ENCODE results near the gene BCAS3. TPM values are rescaled to one million over a fixed set of nuclear protein-coding genes. Genes with fewer than 3 reads are reported as not detected.

The BCAS3 gene
- total and polyA plus RNA-seq, 5 experiments from 2014 or later: 25.7 to 41.4 (median 32.8) TPM

GRCh38 chr17:61371606-61372005 lies 694.0 kb downstream of the BCAS3 start:
- POLR2A ChIA-PET: no interaction called here
- ATAC-seq (no peak), DNase-seq (no peak)
- Mint-ChIP-seq H3K27ac (no peak overlapping the region), H3K4me1 (peaks cover 0 to 4% (median 0%) of the 10 kb centered on the region in 4 donors), H3K27me3 (no peaks in the 10 kb centered on the region), H3K9me3 (no peaks in the 10 kb centered on the region), H3K4me3 (no peak overlapping the region), H3K36me3 (peaks cover 0 to 15% (median 3%) of the 10 kb centered on the region in 3 donors)

- H3K4me1 Mint-ChIP-seq: peaks cover 0 to 4% (median 0%) of the 10 kb centered on the region in 4 donors
- DNase-seq (no peak), ATAC-seq (no peak)
- H3K9me3 Mint-ChIP-seq: no peaks in the 10 kb centered on the region
- POLR2A ChIA-PET: no interaction called here
- H3K27me3 Mint-ChIP-seq: no peaks in the 10 kb centered on the region
- peaks cover 0 to 15% (median 3%) of the 10 kb centered on the region in 3 donors for H3K36me3 Mint-ChIP-seq
- H3K4me3 Mint-ChIP-seq: no peak overlapping the region
- no peak overlapping the region for H3K27ac Mint-ChIP-seq
Observed at GRCh38 chr17:61372436-61372835, 694.8 kb downstream of the BCAS3 start.

GRCh38 chr17:61376931-61377838 lies 699.5 kb downstream of the BCAS3 start:
- H3K27me3 Mint-ChIP-seq: no peaks in the 10 kb centered on the region
- no peak for DNase-seq
- H3K4me3 Mint-ChIP-seq: no peak overlapping the region
- H3K9me3 Mint-ChIP-seq: no peaks in the 10 kb centered on the region
- no peak for ATAC-seq
- POLR2A ChIA-PET: no interaction called here
- H3K36me3 Mint-ChIP-seq: peaks cover 0 to 4% (median 3%) of the 10 kb centered on the region in 3 donors
- peak overlapping the region in 2 of 10 donors; percentile 40 to 43 for H3K27ac Mint-ChIP-seq
- peaks cover 0 to 3% (median 0%) of the 10 kb centered on the region in 4 donors for H3K4me1 Mint-ChIP-seq

- POLR2A ChIA-PET: no interaction called here
- DNase-seq (no peak), ATAC-seq (no peak)
- Mint-ChIP-seq H3K36me3 (peaks cover 0 to 5% (median 4%) of the 10 kb centered on the region in 3 donors), H3K27ac (no peak overlapping the region), H3K4me1 (peaks cover 0 to 1% (median 0%) of the 10 kb centered on the region in 4 donors), H3K27me3 (no peaks in the 10 kb centered on the region), H3K4me3 (no peak overlapping the region), H3K9me3 (no peaks in the 10 kb centered on the region)
Observed at GRCh38 chr17:61378658-61379456, 701.2 kb downstream of the BCAS3 start.

DNA sequence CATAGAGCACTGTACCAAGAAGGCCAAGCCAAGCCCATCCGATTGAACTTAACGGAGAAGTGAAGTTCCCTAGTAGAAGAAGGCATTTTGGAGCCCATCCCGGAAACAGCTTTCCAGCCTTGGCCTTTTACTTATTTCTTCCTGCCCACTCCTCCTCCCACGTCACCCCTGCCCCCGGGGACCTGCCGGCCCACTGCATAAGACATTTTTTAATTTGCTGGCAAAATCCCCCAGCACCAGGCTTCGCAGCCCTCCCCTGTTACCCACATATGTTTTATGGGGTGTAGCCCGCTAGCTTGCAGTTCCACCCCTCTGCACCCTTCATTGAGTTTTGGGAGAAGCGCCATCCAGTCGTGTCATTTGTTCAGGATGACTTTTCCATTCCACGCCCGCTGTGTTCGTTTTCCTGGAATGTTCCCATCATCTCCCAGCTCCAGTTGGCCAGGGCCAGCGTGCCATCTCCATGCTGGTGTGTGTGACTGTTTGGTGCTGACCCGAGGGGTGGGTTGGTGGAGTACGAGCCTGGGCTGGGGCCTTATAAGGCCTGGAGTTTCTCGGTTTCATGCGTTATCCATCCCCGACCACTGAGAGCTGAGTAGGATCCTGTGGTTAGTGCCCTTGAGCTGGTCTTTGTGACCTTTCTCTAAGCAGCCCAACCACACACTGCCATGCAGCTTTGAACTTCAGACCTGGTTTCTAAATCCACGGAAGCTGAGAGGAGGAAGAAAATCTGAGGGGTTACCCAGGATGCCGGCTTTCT lies 702.0 kb downstream of the BCAS3 start:
- H3K4me3 Mint-ChIP-seq: no peak overlapping the region
- ATAC-seq (no peak), DNase-seq (no peak)
- H3K4me1 Mint-ChIP-seq: no peaks in the 10 kb centered on the region
- POLR2A ChIA-PET: no interaction called here
- no peaks in the 10 kb centered on the region for H3K27me3 Mint-ChIP-seq
- H3K9me3 Mint-ChIP-seq: no peaks in the 10 kb centered on the region
- peaks cover 0 to 5% (median 4%) of the 10 kb centered on the region in 3 donors for H3K36me3 Mint-ChIP-seq
- no peak overlapping the region for H3K27ac Mint-ChIP-seq

GRCh38 chr17:61380217-61380835 lies 702.7 kb downstream of the BCAS3 start:
- ATAC-seq (no peak), DNase-seq (no peak)
- Mint-ChIP-seq H3K9me3 (no peaks in the 10 kb centered on the region), H3K4me1 (peaks cover 0 to 1% (median 0%) of the 10 kb centered on the region in 4 donors), H3K27ac (no peak overlapping the region), H3K27me3 (no peaks in the 10 kb centered on the region), H3K36me3 (peaks cover 0 to 6% (median 5%) of the 10 kb centered on the region in 3 donors), H3K4me3 (no peak overlapping the region)
- POLR2A ChIA-PET: no interaction called here

DNA sequence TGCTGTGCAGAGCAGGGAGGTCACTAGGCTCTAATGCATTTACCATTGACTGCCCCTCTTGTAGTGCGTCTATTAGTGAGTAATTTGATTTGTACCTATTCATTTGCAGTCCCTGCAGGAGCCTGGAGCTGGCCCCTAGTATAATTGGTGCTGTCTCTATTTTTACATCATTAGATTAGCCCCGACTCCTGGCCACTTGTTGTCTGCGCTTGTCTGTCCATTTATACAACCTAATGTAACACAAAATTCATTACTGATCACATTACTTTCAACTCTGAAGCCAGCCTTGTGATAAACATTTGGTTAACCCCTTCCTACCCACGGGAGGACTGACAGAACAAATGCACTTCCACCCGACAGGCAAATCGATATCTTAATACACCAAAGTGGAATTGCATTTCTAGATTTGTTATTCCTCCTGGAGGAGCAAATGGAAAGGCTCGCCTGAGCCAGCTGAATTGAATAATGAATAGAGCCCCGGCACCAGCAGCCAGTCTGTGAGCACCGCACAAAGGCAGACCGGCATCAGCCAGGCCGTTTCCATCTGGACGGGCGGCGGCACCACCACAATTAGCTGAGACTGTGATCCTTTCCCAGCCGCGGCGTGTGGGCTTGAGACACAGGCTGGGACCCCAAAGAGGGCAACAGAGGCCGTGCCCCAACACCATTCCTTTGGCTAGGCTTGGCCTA lies 703.3 kb downstream of the BCAS3 start:
- no peak overlapping the region for H3K4me3 Mint-ChIP-seq
- H3K27ac Mint-ChIP-seq: no peak overlapping the region
- POLR2A ChIA-PET: no interaction called here
- peaks cover 0 to 6% (median 5%) of the 10 kb centered on the region in 3 donors for H3K36me3 Mint-ChIP-seq
- DNase-seq: no peak
- H3K4me1 Mint-ChIP-seq: peaks cover 0 to 1% (median 0%) of the 10 kb centered on the region in 4 donors
- ATAC-seq: no peak
- no peaks in the 10 kb centered on the region for H3K27me3 Mint-ChIP-seq
- no peaks in the 10 kb centered on the region for H3K9me3 Mint-ChIP-seq

DNA sequence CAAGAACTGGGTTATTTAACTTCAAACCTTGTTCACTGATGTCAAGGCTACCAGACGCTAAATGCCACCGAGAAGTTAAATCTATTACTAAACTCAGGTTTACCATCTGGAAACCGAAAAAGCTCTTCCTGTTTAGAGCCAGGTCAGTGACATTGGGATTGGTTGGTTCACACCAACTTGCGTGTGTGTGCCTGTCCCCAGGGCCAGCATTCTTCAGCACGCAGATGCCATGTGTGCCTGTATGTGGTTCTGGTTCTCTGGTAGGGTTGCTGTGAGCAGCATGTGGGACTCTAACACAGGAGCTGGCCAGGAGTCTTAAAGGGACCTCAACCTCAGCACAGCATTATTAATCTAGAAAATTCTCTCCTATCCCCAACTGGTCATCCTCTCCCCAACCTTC lies 703.9 kb downstream of the BCAS3 start:
- ATAC-seq (no peak), DNase-seq (no peak)
- Mint-ChIP-seq H3K9me3 (no peaks in the 10 kb centered on the region), H3K36me3 (peaks cover 0 to 5% (median 5%) of the 10 kb centered on the region in 3 donors), H3K4me1 (peaks cover 0 to 1% (median 0%) of the 10 kb centered on the region in 4 donors), H3K27me3 (no peaks in the 10 kb centered on the region), H3K27ac (no peak overlapping the region), H3K4me3 (no peak overlapping the region)
- POLR2A ChIA-PET: no interaction called here

DNA sequence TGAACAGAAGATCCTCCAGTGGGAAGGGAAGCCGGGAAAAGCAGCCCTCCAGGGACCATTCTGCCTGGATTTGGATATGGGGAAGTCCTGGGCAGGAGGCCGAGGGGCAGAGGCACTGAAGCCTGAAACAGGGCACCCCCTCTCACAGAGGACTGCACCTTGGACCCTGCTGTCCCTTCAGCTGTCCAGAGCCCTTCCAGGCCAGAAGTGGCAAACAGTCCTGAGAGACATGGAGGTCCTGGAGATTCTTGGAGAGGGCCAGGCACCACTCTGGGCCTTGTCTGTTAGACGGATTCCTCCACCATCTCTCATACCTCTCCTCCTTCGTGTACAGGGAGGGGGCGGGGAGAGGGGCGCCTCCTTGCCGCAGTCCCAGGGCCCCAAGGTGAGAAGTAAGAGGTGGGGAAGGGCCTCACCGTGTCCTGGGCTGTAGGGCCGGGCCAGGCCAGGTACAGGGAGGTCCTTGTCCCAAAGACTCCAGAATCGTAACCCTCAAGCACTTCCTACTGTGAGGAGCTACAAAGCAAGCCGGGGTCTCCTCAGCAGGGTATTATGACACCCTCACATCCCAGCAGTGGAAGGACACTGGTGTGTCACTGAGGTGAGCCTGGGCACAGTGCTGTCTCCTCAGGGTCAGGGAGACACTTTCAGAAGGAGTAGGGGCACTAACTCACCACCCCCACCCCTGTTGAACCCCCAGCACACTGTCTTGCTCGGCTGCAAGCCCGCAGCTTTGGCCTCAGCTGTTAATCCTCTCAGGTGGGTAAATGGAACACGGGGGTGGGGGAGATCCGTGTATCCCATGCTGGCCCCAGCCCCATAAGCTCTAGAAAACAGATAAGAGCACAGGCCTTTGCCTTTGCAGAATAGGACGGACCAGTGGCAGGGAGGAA lies 705.4 kb downstream of the BCAS3 start:
- ATAC-seq (no peak), DNase-seq (peak in 1 of 10 donors; percentile 56)
- H3K4me3 Mint-ChIP-seq: no peak overlapping the region
- H3K27ac Mint-ChIP-seq: no peak overlapping the region
- peaks cover 0 to 1% (median 0%) of the 10 kb centered on the region in 4 donors for H3K4me1 Mint-ChIP-seq
- H3K27me3 Mint-ChIP-seq: no peaks in the 10 kb centered on the region
- POLR2A ChIA-PET: no interaction called here
- no peaks in the 10 kb centered on the region for H3K9me3 Mint-ChIP-seq
- peaks cover 0 to 5% (median 4%) of the 10 kb centered on the region in 3 donors for H3K36me3 Mint-ChIP-seq

DNA sequence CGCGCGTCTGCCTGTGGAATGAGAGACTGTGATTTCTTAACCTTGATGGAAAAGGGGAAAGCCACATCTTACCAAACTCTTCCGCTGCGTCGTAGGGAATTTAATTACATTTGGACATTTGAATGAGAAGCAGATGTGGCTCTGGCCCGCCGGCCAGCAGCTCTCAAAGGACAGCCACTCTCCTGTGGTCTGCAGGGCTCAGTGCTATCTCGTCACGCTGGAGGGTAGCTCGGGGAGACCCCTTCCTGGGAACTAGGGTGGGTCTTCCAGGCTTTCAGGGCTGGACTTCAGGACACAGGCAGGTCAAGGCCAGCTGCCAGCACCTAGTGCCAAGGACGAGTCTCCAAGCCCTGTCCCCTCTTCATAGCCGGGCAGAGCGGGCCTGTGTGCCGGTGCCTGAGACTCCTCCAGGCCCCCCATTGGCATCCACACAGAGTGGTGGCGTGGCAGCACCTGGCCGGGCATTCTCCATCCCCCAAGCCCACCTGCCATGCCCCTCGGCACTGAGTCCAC lies 706.1 kb downstream of the BCAS3 start:
- peaks cover 0 to 5% (median 4%) of the 10 kb centered on the region in 3 donors for H3K36me3 Mint-ChIP-seq
- H3K27me3 Mint-ChIP-seq: no peaks in the 10 kb centered on the region
- no peak overlapping the region for H3K27ac Mint-ChIP-seq
- H3K9me3 Mint-ChIP-seq: no peaks in the 10 kb centered on the region
- ATAC-seq (no peak), DNase-seq (peak in 1 of 10 donors; percentile 7)
- peaks cover 0 to 1% (median 0%) of the 10 kb centered on the region in 4 donors for H3K4me1 Mint-ChIP-seq
- POLR2A ChIA-PET: no interaction called here
- H3K4me3 Mint-ChIP-seq: no peak overlapping the region

- no peak overlapping the region for H3K27ac Mint-ChIP-seq
- H3K4me1 Mint-ChIP-seq: peaks cover 2 to 6% (median 3%) of the 10 kb centered on the region in 4 donors
- peaks cover 0 to 5% (median 4%) of the 10 kb centered on the region in 5 donors for H3K27me3 Mint-ChIP-seq
- POLR2A ChIA-PET: no interaction called here
- no peaks in the 10 kb centered on the region for H3K9me3 Mint-ChIP-seq
- H3K36me3 Mint-ChIP-seq: peaks cover 0 to 5% (median 4%) of the 10 kb centered on the region in 3 donors
- ATAC-seq: no peak
- H3K4me3 Mint-ChIP-seq: no peak overlapping the region
- DNase-seq: no peak
Observed at GRCh38 chr17:61384354-61384691, 706.7 kb downstream of the BCAS3 start.

Measured in naive thymus-derived CD8-positive, alpha-beta T cell (primary cell).